Left lung (tissue), 10 donors: ENCODE data around the gene TIFAB. TPM values are rescaled to one million over a fixed set of nuclear protein-coding genes. Genes with fewer than 3 reads are reported as not detected.

Source experiments
- ATAC-seq: fragments of 200-7000 bp; cut with Tn5 transposase; one replicate; pipeline ENCODE4 v1.9.1; 2020; ENCODE audit warnings: moderate library complexity
- DNase-seq, 4 donors: peaks; one replicate each; pipeline ENCODE4 v3.0.0-alpha.2; 2013 to 2020
- H3K27ac ChIP-seq, 2 donors: fragments of 200-600 bp; sonication (generic) in 1 of 2; one replicate each; pipeline versions ENCODE4 v1.5.0 to v1.8.0; 2020 to 2021
- H3K27me3 ChIP-seq, 2 donors: fragments of 200-600 bp; sonication (generic) in 1 of 2; one replicate each; pipeline versions ENCODE4 v1.5.0 to v1.8.0; 2020 to 2021
- H3K36me3 ChIP-seq, 2 donors: fragments of 200-600 bp; sonication (generic) in 1 of 2; one replicate each; pipeline versions ENCODE4 v1.5.0 to v1.8.0; 2020 to 2021
- H3K4me1 ChIP-seq, 2 donors: fragments of 200-600 bp; one replicate each; pipeline ENCODE4 v1.8.0; 2021
- H3K4me3 ChIP-seq, 2 donors: fragments of 200-600 bp; sonication (generic) in 1 of 2; one replicate each; pipeline versions ENCODE4 v1.5.0 to v1.8.0; 2020 to 2021; ENCODE audit warnings: mild to moderate bottlenecking in 1 of 2
- H3K9me3 ChIP-seq, 2 donors: fragments of 200-600 bp; sonication (generic) in 1 of 2; one replicate each; pipeline versions ENCODE4 v1.5.0 to v1.8.0; 2020 to 2021
- CTCF ChIP-seq, 2 donors: fragments of 200-600 bp; sonication (generic) in 1 of 2; IDR thresholded peaks; one replicate each; pipeline versions ENCODE4 v1.5.0 to v1.8.0; 2021; ENCODE audit warnings: antibody characterized with exemption in 2 of 2
- intact Hi-C, 2 donors: fragments of 100-400 bp; cut with DNase I; formaldehyde crosslinking; loops; one replicate each; pipeline versions ENCODE4 v1.11.2 to v1.14.2; 2022
- polyA plus RNA-seq, 6 donors: library from polyadenylated mRNA; unstranded; fragments of 120-200 nt; gene quantifications; one replicate each; pipeline ENCODE4 v1.2.1, GENCODE V29; 2013; ENCODE audit not compliant: insufficient read length in 6 of 6
- total RNA-seq, 2 donors: library from RNA; stranded (reverse); fragmentation: NEBNext Ultra II Directional; extraction: Animal tissue kit (Norgen Biotek cat#: 25700); gene quantifications; one replicate each; pipeline ENCODE4 v1.2.1, GENCODE V29; 2021
- donor health status: DM: no; HTN: yes; CAD: no.
- donor health status: DM: no; HTN: no; CAD: no.

Gene TIFAB
- total and polyA plus RNA-seq, 8 donors, result 0.03 to 0.47 (median 0.36) TPM

- DNase-seq (no peak), ATAC-seq (no peak)
- peaks cover 0 to 10% of the 10 kb centered on the region in 2 donors for H3K9me3 ChIP-seq
- no peak overlapping the region for H3K27ac ChIP-seq
- H3K36me3 ChIP-seq, result no peaks in the 10 kb centered on the region
- peaks cover 0 to 41% of the 10 kb centered on the region in 2 donors for H3K4me1 ChIP-seq
- H3K27me3 ChIP-seq, result peaks cover 0 to 16% of the 10 kb centered on the region in 2 donors
- TF ChIP-seq CTCF (IDR thresholded peaks at IDR 0.05), result no peak
- H3K4me3 ChIP-seq, result no peak overlapping the region
- intact Hi-C loops, result no loop called here
These were observed 20.0 kb downstream of the TIFAB start for GRCh38 chr5:135432113-135432512.

DNA sequence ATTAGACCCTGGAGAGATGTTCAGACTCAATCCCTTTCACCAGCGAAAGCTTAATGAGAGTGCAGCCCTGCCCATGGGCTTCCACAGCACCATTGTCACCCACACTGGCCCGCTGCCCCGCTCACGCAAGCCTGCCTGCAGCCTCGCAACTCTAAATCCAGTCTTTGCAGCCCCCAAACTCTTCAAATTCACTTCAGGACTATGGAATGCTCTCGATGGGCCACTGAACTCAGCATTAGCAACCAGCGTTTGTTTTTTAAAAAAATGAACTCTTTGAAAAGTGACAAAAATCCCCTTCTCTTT, 22.1 kb downstream of the TIFAB start:
- TF ChIP-seq CTCF (IDR thresholded peaks at IDR 0.05), result no peak
- Histone ChIP-seq H3K9me3 (peaks cover 0 to 10% of the 10 kb centered on the region in 2 donors), H3K4me1 (peaks cover 0 to 46% of the 10 kb centered on the region in 2 donors), H3K4me3 (no peak overlapping the region), H3K36me3 (no peaks in the 10 kb centered on the region), H3K27me3 (peaks cover 0 to 7% of the 10 kb centered on the region in 2 donors), H3K27ac (no peak overlapping the region)
- intact Hi-C loops, result no loop called here
- ATAC-seq, result no peak
- no peak for DNase-seq

DNA sequence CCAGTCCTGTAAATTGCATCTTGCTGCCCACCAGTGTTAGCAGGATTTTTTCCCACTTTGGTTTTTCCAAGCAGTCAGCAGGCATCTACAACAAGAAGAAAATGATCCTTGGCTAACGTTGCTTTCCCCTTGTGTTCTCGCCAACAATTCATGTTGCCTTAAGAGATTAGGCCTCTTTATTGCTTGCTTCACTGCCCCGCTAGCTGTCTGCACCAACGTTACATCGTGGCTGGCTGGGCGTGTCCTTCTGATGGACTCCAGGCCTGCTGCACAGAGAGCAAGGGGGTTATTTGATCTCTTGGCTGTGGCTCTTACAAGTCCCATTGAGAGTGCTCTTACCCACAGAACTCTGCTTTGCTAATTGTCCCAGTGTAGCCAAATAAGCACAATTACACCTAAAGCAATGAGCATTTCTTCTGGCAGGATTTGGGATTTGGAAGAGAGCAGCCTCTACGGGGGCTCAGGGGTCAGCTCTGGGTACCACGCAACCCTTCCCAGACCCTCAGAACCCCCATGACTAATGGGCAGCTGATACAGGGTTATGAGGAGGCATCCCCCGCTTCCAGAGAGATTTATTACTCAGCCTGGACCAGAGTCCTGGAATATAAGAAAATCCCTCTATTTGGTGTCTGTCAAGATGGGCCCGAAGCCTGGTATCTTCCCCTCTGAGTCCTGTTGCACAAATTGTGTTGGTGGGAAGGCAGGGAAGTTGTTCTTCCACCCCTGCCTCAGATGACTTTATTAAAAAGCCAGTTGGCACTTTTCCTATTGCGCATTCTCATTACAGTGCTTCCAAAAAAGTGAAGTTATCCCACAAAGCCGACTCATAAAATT, 22.6 kb downstream of the TIFAB start:
- Histone ChIP-seq H3K27me3 (peaks cover 0 to 1% of the 10 kb centered on the region in 2 donors), H3K9me3 (peaks cover 0 to 10% of the 10 kb centered on the region in 2 donors), H3K4me3 (no peak overlapping the region), H3K27ac (no peak overlapping the region), H3K36me3 (no peaks in the 10 kb centered on the region), H3K4me1 (peaks cover 0 to 46% of the 10 kb centered on the region in 2 donors)
- DNase-seq (peak in 1 of 4 donors; percentile 83), ATAC-seq (peak; percentile 13)
- intact Hi-C loops, result no loop called here
- TF ChIP-seq CTCF (IDR thresholded peaks at IDR 0.05), result no peak

- Histone ChIP-seq H3K36me3 (no peaks in the 10 kb centered on the region), H3K4me3 (no peak overlapping the region), H3K27me3 (no peaks in the 10 kb centered on the region), H3K9me3 (peaks cover 0 to 10% of the 10 kb centered on the region in 2 donors), H3K4me1 (peaks cover 0 to 46% of the 10 kb centered on the region in 2 donors), H3K27ac (no peak overlapping the region)
- no peak for DNase-seq
- no peak for TF ChIP-seq CTCF (IDR thresholded peaks at IDR 0.05)
- intact Hi-C loops, result no loop called here
- no peak for ATAC-seq
These were observed 23.6 kb downstream of the TIFAB start for GRCh38 chr5:135428586-135428985.

- Histone ChIP-seq H3K9me3 (peaks cover 0 to 10% of the 10 kb centered on the region in 2 donors), H3K36me3 (no peaks in the 10 kb centered on the region), H3K27me3 (no peaks in the 10 kb centered on the region), H3K4me3 (no peak overlapping the region), H3K4me1 (peaks cover 0 to 42% of the 10 kb centered on the region in 2 donors), H3K27ac (peak overlapping the region in 1 of 2 donors; percentile 82)
- TF ChIP-seq CTCF (IDR thresholded peaks at IDR 0.05), result peak; percentile 51 to 62
- DNase-seq, result no peak
- intact Hi-C loops, result no loop called here
- peak; percentile 81 for ATAC-seq
These were observed 25.8 kb downstream of the TIFAB start for GRCh38 chr5:135426102-135427082.
